CD14-positive monocyte (primary cell): Measurements from ENCODE around the gene ZNF431. TPM values are rescaled to one million over a fixed set of nuclear protein-coding genes. Genes with fewer than 3 reads are reported as not detected.
A peak's percentile ranks its signal among the peaks of the same experiment; 100 is the strongest.

Experiments used
- DNase-seq, 3 donors: peaks; one replicate each; pipeline ENCODE4 v3.0.0-alpha.2; 2011 to 2022
- H2AFZ ChIP-seq: 2 replicates; pipeline ENCODE4 v1.6.0; 2012; ENCODE audit warnings: mild to moderate bottlenecking, low read depth, low read length, inconsistent platforms; ENCODE audit not compliant: insufficient read depth, poor library complexity, severe bottlenecking
- H3K27ac ChIP-seq, 2 donors: 1 replicate in 1 of 2; 2 replicates in 1 of 2; pipeline ENCODE4 v1.5.1; 2012 to 2013; ENCODE audit warnings: low read length in 2 of 2, control low read depth in 1 of 2, inconsistent platforms in 1 of 2, low read depth in 1 of 2, mild to moderate bottlenecking in 1 of 2
- H3K27me3 ChIP-seq, 2 donors: one replicate each; pipeline versions ENCODE4 v1.6.0 to v1.6.1; 2011 to 2013; ENCODE audit warnings: low read length in 2 of 2; ENCODE audit not compliant: control insufficient read depth in 2 of 2, insufficient read depth in 2 of 2
- H3K36me3 ChIP-seq, 2 donors: replicated peaks in 1 of 2; 1 replicate in 1 of 2; 2 replicates in 1 of 2; pipeline versions ENCODE4 v1.5.1 to v1.6.1; 2012 to 2013; ENCODE audit warnings: low read length in 2 of 2, control low read depth in 1 of 2, inconsistent platforms in 1 of 2, mild to moderate bottlenecking in 1 of 2; ENCODE audit not compliant: insufficient read depth in 2 of 2, control insufficient read depth in 1 of 2
- H3K4me1 ChIP-seq, 2 donors: 1 replicate in 1 of 2; 2 replicates in 1 of 2; pipeline versions ENCODE4 v1.5.1 to v1.6.1; 2012 to 2013; ENCODE audit warnings: low read length in 2 of 2, control low read depth in 1 of 2, inconsistent platforms in 1 of 2, mild to moderate bottlenecking in 1 of 2, moderate library complexity in 1 of 2; ENCODE audit not compliant: insufficient read depth in 2 of 2, control insufficient read depth in 1 of 2
- H3K4me2 ChIP-seq: replicated peaks from 2 replicates; pipeline ENCODE3; 2012; ENCODE audit warnings: low read length, moderate library complexity, mild to moderate bottlenecking; ENCODE audit not compliant: poor library complexity, severe bottlenecking; ENCODE audit errors: extremely low read depth
- H3K4me3 ChIP-seq, 3 experiments: fragments of 200-600 bp in 1 of 3; sonication (generic) in 1 of 3; replicated peaks in 1 of 3; 1 replicate in 2 of 3; 2 replicates in 1 of 3; pipeline ENCODE4 v1.5.1; 2011 to 2013; ENCODE audit warnings: low read length in 3 of 3, mild to moderate bottlenecking in 3 of 3, control low read depth in 2 of 3, low read depth in 2 of 3, inconsistent platforms in 1 of 3, moderate library complexity in 1 of 3
- H3K79me2 ChIP-seq: 2 replicates; pipeline ENCODE4 v1.6.0; 2012; ENCODE audit warnings: mild to moderate bottlenecking, control low read depth, inconsistent platforms, low read length, moderate library complexity; ENCODE audit not compliant: insufficient read depth
- H3K9ac ChIP-seq: 2 replicates; pipeline ENCODE4 v1.6.0; 2017; ENCODE audit warnings: low read length, mild to moderate bottlenecking; ENCODE audit not compliant: insufficient read depth, poor library complexity, severe bottlenecking
- H3K9me3 ChIP-seq, 2 donors: replicated peaks in 1 of 2; 1 replicate in 1 of 2; 2 replicates in 1 of 2; pipeline versions ENCODE4 v1.5.1 to v1.6.1; 2012 to 2013; ENCODE audit warnings: low read length in 2 of 2, control low read depth in 1 of 2; ENCODE audit not compliant: control insufficient read depth in 1 of 2, insufficient read depth in 1 of 2
- H4K20me1 ChIP-seq: 2 replicates; pipeline ENCODE4 v1.6.0; 2012; ENCODE audit warnings: mild to moderate bottlenecking, low read length, control low read depth, moderate library complexity; ENCODE audit not compliant: insufficient read depth
- H3K27ac Mint-ChIP-seq, 7 donors: one replicate each; pipeline ENCODE4 v1.8.0; 2020; ENCODE audit warnings: mild to moderate bottlenecking in 7 of 7, mixed read lengths in 7 of 7, moderate library complexity in 6 of 7, inconsistent platforms in 2 of 7
- H3K27me3 Mint-ChIP-seq, 3 donors: one replicate each; pipeline ENCODE4 v1.8.0; 2021 to 2022; ENCODE audit warnings: low read depth in 3 of 3, mild to moderate bottlenecking in 3 of 3, mixed read lengths in 3 of 3, moderate library complexity in 3 of 3, inconsistent platforms in 1 of 3
- H3K36me3 Mint-ChIP-seq, 2 donors: one replicate each; pipeline ENCODE4 v1.8.0; 2020; ENCODE audit warnings: mixed read lengths in 2 of 2, inconsistent platforms in 1 of 2, mild to moderate bottlenecking in 1 of 2
- H3K4me1 Mint-ChIP-seq: one replicate; pipeline ENCODE4 v1.8.0; 2020; ENCODE audit warnings: mild to moderate bottlenecking, mixed read lengths
- H3K4me3 Mint-ChIP-seq, 2 donors: one replicate each; pipeline ENCODE4 v1.8.0; 2020; ENCODE audit warnings: mild to moderate bottlenecking in 2 of 2, mixed read lengths in 2 of 2, moderate library complexity in 1 of 2
- H3K9me3 Mint-ChIP-seq, 7 donors: one replicate each; pipeline ENCODE4 v1.8.0; 2020 to 2022; ENCODE audit warnings: mixed read lengths in 7 of 7, mild to moderate bottlenecking in 6 of 7, moderate library complexity in 6 of 7, inconsistent platforms in 2 of 7
- WGBS: methylation state at CpG from one replicate; pipeline ENCODE4 v1.1.5; 2013; ENCODE audit warnings: missing lambda C conversion rate; ENCODE audit not compliant: insufficient coverage; 5-methylcytosine and 5-hydroxymethylcytosine counted together
- intact Hi-C, 2 donors: fragments of 100-400 bp; cut with micrococcal nuclease; formaldehyde crosslinking; loops; one replicate each; pipeline versions ENCODE4 v1.15.0 to v1.15.1; 2023
- polyA plus RNA-seq, 3 donors: library from polyadenylated mRNA; depleted of rRNA in 1 of 3; unstranded in 2 of 3; stranded (reverse) in 1 of 3; fragments of 300-500 nt in 2 of 3; fragments of >200 nt in 1 of 3; fragmentation: Illumina TruSeq in 2 of 3; gene quantifications; 1 replicate in 2 of 3; 2 replicates in 1 of 3; pipeline ENCODE4 v1.2.3, GENCODE V29; 2012 to 2021
- TF ChIP-seq, protein P1 (sequence below): fragments of 200-600 bp; IDR thresholded peaks from one replicate; pipeline ENCODE4 v1.8.0; 2022; ENCODE audit warnings: antibody characterized with exemption, mild to moderate bottlenecking

The ZNF431 gene
- polyA plus RNA-seq, 3 donors: 1.8 to 9.8 (median 4.6) TPM

GRCh38 chr19:21143428-21143827, 1.6 kb downstream of the ZNF431 start:
- no peak overlapping the region for H3K9ac ChIP-seq
- 100% methylated on average over 1 of the region's 5 CpGs for WGBS
- Mint-ChIP-seq H3K36me3 (peaks cover 47 to 52% of the 10 kb centered on the region in 2 donors), H3K9me3 (peaks cover 10 to 51% (median 36%) of the 10 kb centered on the region in 7 donors), H3K27ac (peak overlapping the region in 1 of 7 donors; percentile 37), H3K27me3 (no peaks in the 10 kb centered on the region), H3K4me1 (peaks cover 13% of the 10 kb centered on the region), H3K4me3 (no peak overlapping the region)
- TF ChIP-seq, protein P1, sequence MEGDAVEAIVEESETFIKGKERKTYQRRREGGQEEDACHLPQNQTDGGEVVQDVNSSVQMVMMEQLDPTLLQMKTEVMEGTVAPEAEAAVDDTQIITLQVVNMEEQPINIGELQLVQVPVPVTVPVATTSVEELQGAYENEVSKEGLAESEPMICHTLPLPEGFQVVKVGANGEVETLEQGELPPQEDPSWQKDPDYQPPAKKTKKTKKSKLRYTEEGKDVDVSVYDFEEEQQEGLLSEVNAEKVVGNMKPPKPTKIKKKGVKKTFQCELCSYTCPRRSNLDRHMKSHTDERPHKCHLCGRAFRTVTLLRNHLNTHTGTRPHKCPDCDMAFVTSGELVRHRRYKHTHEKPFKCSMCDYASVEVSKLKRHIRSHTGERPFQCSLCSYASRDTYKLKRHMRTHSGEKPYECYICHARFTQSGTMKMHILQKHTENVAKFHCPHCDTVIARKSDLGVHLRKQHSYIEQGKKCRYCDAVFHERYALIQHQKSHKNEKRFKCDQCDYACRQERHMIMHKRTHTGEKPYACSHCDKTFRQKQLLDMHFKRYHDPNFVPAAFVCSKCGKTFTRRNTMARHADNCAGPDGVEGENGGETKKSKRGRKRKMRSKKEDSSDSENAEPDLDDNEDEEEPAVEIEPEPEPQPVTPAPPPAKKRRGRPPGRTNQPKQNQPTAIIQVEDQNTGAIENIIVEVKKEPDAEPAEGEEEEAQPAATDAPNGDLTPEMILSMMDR: no peak
- H3K79me2 ChIP-seq: peaks cover 33% of the 10 kb centered on the region
- no peak overlapping the region for H3K27ac ChIP-seq
- H3K4me2 ChIP-seq: no peak overlapping the region
- H3K4me3 ChIP-seq: no peak overlapping the region
- no peak for DNase-seq
- intact Hi-C loops: loop anchor here in 1 of 2 donors (2.0 to 10.0 kb wide), 2 partner anchors 123 to 171 kb away; partner anchors contain the start of gene ZNF430
- peaks cover 7 to 9% of the 10 kb centered on the region in 2 donors for H3K4me1 ChIP-seq
- H4K20me1 ChIP-seq: no peaks in the 10 kb centered on the region
- peaks cover 15% of the 10 kb centered on the region in 2 donors for H3K9me3 ChIP-seq
- H2AFZ ChIP-seq: no peak overlapping the region
- peaks cover 25 to 52% of the 10 kb centered on the region in 2 donors for H3K36me3 ChIP-seq
- no peaks in the 10 kb centered on the region for H3K27me3 ChIP-seq

DNA sequence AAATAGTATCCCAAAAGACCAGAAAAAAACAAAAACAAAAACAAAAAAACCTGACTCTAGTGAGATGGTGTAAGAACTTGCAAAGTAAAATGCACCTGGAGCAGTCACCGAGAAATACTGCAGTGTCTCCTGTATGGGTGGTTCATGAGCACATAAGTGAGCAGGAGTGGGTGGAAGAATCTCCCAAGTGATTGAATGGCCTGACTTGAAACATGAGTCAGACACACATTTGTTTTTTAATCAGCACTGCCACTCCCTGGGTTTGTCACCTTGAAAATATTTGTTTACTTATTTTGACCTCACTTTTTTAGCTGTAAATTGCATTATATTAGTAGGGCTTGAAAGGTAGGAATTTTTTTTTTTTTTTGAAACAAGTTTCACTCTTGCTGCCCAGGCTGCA, 2.0 kb downstream of the ZNF431 start:
- peaks cover 28 to 56% of the 10 kb centered on the region in 2 donors for H3K36me3 ChIP-seq
- no peak overlapping the region for H3K4me3 Mint-ChIP-seq

More for the DNA sequence above, 2.0 kb downstream of the ZNF431 start:
- WGBS: 100% methylated on average over 1 of the region's 1 CpG
- Histone ChIP-seq H3K9me3 (peaks cover 15 to 19% of the 10 kb centered on the region in 2 donors), H3K9ac (no peak overlapping the region), H4K20me1 (no peaks in the 10 kb centered on the region), H3K27ac (no peak overlapping the region), H3K4me2 (no peak overlapping the region), H3K4me1 (peaks cover 7 to 9% of the 10 kb centered on the region in 2 donors), H3K4me3 (no peak overlapping the region), H3K27me3 (no peaks in the 10 kb centered on the region), H3K79me2 (peaks cover 33% of the 10 kb centered on the region), H2AFZ (no peak overlapping the region)
- Mint-ChIP-seq H3K36me3 (peaks cover 51 to 56% of the 10 kb centered on the region in 2 donors), H3K27me3 (no peaks in the 10 kb centered on the region), H3K27ac (peak overlapping the region in 1 of 7 donors; percentile 33), H3K4me1 (peaks cover 13% of the 10 kb centered on the region), H3K9me3 (peaks cover 10 to 47% (median 39%) of the 10 kb centered on the region in 7 donors)
- TF ChIP-seq, protein P1: no peak
- intact Hi-C loops: loop anchor here in 1 of 2 donors (2.0 to 10.0 kb wide), 3 partner anchors 59 to 171 kb away; partner anchors contain the start of gene ZNF430
- no peak for DNase-seq
